Fibroblast of skin of abdomen (primary cell): ENCODE data around the gene AP1M1.

Source experiments
- DNase-seq: peaks from one replicate; pipeline ENCODE4 v3.0.0-alpha.2; 2013

Gene AP1M1

DNA sequence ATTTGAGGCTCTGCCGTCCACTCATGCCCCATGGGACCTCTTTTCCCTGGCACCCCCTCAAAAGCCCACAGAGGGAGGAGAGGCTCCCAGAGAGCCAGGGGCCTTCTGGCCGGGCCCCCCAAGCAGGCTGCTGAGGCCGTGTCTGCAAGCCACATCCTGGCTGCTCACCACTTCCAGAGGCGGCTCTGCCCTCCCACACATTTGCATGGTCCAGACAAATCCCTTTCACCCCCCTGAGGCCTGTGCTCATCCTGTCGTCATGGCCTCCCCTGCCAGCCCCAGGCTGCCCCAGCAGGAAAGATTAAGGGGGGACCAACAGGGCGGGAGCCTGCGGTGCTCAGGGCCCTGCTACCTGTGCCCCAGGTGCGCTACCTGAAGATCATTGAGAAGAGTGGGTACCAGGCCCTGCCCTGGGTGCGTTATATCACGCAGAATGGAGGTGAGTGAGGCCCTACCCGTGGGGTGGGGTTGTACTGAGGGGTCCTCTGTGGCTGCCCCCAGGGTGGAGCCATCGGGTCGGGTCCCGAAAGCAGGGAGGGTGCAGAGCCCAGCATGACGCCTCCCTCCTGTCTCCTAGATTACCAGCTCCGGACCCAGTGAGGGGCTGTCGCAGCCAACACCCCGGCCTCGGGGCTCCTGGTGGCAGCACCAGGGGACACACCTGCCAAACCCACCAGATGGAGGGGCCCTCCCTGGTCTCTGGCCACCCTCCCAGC is 36.3 kb downstream of the AP1M1 start:
- DNase-seq, result no peak

GRCh38 chr19:16234552-16235445 is 37.1 kb downstream of the AP1M1 start:
- DNase-seq, result no peak

- DNase-seq, result no peak
Measured at GRCh38 chr19:16235811-16236652, 38.3 kb downstream of the AP1M1 start.

GRCh38 chr19:16244091-16244490 is 46.4 kb downstream of the AP1M1 start:
- peak; percentile 29 for DNase-seq

DNA sequence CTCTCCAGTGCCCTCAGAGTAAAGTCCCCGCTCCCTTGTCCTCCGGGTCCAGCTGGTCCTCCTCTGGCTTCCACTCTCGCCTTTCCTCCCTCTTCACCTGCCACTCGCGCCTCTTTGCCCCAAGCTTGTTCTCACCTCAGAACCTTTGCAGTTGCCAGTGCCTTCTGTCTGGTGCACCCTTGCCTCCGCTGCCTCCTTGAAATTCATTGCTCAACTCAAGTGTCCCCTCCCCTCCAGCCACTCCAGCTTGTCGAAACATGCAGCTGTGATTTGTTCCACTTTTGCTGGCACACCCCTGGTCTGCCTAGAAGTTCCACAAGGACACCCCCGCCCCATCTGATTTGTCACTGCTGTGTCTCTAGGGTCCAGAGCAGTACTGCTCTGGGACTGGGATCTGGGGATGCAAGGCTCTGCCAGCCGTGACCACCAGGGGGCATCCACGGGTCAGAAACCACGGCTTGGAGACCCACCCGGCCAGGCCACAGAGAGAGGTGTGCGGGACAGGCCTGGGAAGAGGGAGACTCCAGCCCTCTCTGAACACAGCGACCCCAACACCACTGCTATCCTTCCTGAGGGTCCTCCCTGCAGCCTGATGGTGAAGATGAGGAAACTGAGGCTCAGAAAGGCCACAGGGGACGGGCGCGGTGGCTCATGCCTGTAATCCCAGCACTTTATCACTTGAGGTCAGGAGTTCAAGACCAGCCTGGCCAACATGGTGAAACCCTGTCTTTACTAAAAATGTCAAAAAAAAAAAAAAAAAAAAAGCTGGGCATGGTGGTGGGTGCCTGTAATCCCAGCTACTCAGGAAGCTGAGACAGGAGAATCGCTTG is 49.9 kb downstream of the AP1M1 start:
- DNase-seq, result peak; percentile 65

DNA sequence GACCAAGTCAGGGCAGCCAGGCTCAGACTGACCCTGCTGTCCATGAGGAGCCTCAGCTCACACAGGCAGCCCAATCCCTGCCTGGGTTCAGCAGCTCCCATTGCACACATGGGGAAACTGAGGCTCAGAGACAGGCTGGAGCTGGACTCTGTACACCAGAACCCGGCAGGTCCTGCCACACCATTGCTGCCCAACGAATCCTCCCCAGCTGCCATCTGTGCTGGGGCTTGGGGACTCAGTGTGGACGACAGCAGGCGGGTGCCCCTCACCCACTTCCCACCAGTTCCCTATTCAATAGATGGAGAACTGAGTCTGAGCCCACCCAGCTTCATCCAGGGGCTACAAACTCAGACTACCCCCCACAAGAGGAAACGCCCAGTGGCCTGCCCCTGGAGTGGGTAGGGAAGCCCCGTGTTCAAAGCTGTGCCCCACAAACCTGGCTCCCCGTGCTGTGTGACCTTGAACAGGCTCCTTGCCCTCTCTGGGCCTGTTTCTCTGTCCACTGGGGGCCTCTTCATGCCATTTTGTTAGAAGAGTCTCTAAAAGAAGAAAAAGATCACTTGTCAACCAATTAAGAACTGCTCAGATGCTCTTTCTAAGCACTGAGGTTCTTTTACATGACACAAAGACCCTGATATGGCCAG is 50.8 kb downstream of the AP1M1 start:
- DNase-seq, result no peak

GRCh38 chr19:16249826-16250404 is 52.2 kb downstream of the AP1M1 start:
- DNase-seq, result peak; percentile 71

DNA sequence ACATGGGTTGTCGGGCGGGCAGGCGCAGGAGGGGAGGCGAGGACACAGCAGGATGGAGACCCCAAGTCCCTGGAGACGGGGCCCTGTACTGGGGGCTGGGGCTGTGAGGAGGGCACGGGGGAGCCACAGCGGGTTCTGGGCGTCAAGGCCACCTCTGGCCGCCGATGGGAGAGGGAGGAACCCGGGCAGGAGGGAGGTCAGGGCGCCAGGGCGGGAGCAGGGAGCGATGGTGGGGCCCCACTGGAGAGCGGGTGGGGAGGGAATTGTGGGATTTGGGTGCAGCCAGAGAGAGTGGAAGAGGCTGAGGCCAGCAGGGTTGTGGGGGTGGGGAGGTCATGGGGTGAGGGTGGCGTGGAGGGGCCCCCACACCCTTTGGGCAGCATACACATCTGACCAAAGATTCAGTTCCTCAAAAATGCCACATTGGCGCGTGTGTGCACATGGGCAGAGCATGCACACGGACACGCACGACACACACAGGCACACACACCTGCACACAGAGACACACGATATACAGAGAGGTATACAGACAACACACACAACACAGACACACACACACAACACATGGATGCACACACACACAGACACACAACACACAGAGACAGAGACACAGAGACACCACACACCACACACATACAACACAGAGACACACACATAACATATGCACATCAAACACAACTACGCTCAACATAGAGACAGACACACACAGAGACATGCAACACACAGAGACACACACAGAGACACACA is 54.9 kb downstream of the AP1M1 start:
- no peak for DNase-seq

GRCh38 chr19:16254851-16255408 is 57.2 kb downstream of the AP1M1 start:
- no peak for DNase-seq

- no peak for DNase-seq
Measured at GRCh38 chr19:16257509-16258002, 59.8 kb downstream of the AP1M1 start.

DNA sequence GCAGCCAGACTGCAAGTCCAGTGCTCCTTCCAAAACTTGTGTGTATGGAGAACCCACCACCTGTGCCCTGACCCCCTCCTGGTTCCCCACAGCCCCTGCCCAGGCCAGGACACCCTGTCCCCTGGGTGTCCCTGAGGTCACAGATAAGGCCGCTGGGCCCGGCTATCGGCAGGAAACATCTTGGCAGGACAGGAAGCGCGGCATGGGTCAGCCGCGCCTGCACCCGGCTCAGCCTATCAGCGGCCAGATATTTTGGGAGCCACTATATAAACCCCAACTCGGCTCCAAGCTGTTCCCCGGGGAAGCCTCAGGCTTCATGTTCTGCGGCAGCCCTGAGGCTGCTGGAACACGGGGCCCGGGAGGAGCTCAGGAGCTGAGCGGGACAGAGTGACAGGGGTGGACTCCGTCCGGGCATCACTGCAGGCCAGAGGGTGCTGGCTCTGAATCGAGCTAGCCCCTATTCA is 60.8 kb downstream of the AP1M1 start:
- DNase-seq, result no peak

DNA sequence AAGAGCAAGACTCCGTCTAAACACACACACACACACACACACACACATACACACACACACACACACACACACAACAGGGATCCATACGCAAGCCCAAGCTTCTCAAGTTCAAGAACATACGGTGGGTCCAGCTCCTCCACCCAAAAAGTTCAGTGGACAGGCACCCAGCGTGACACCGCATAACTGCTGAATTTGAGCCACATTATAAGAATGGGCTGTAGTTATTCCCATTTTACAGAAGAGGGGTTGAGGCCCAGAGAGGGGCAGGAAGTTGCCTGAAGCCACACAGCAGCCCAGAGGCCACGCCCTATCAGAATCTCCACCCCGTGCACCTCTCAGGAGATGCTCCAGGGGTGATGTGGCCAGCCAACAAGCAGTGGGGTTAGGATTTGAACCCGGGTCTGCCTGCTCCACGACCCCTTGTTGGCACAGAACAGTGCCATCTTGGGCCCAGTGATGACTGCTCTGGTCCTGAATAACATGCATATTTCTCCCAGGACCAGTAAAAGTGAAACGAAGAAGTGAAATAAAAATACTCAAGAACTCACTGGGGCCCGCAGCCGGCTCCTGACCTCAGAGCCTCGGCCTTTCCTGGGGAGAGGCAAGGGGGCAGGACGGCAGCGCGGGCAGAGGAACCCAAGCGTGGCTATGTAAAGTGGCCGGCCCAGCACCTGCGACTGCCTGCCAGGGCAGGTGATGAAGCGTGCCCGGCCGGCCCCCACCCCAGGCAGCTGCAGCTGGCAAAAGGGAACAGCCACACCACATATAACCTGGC is 61.9 kb downstream of the AP1M1 start:
- DNase-seq, result no peak

DNA sequence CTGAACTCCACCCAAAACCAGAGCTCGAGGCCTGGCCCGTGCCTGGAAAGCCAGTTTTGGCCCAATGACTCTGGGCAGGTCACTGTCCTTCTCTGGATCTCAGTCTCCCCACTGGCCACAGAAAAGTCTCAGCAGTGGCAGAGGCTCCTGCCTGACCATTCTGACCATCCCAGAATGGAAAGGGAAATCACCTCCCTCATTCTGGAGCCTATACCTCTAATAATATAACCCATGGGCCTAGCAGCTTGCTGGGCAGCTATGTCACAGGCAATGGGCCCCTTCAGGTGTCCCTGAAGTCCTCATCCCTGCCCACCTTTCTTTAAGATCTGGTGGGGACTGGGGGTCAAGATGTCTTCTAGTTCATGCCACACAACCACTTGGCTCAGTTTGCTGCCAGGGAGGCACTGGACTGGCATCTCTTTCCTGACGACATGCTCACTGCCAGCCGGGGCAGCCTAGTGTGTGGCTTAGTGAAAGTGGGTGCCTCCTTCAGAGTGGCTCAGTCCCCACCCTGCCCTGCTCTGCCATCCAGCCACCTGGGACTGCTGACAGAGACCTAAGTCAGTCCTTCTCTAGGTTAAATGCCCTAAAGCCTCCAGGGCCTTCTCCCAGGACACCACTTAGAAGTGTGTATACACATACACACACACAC is 62.6 kb downstream of the AP1M1 start:
- no peak for DNase-seq

- no peak for DNase-seq
Measured at GRCh38 chr19:16260812-16261161, 63.1 kb downstream of the AP1M1 start.

DNA sequence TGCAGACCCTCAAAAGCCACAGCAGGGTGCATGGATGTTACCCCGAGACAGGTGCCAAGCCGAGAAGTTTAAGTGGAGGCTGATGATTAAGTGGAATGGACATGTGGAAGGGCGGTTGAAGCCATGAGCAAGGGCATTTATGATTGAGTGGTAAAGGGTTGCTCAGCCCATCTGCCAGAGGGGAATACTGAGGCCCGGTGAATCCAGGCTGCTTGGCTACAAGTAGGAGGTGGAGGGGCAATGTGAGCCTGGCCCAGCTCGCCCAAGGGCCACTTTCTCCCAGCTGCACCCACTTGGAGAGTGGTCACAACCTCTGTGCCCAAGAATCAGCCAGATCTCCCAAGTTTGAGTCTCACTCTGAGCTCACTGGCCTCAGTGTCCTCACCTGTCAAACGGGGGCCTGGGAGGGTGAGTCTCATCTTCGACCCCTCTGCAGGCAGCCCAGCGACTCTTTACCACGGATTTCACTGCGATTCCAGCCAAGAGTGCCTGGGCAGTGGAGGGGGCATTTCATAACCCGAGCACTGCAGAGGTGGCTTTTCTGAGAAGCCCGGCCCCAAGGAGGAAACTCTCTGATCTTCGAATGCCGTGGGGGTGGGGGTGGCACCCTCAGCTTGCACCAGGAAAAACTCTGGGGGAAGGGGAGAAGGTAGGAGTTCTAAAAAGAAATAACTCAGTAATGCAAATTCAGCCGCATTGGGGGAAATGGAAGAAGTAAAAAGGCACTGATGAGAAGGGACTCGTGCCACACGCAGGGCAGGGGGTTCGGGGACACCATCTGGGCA is 64.1 kb downstream of the AP1M1 start:
- DNase-seq, result no peak

DNA sequence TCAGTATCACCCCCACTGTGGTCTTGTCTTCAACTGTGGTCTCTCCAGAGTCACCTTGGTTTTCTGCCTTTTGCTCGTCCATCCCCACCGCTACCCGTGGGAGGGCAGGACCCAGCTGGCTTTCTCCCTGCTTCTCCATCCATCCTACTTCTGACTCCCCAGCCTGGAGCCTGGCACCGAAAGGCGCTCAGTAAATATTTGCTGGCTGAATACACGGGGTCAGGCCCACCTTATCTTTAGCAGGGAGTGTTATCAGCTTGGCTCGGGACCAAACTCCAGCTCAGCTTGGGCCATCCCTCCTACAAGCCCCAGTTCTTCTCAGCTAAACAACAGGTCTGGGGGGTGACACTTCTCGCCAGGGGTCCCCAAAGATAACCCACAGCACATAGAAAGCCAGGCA is 64.9 kb downstream of the AP1M1 start:
- DNase-seq, result no peak

- DNase-seq, result no peak
Measured at GRCh38 chr19:16263141-16263761, 65.5 kb downstream of the AP1M1 start.
